HG03139 (cell line): ENCODE data around the gene RAB1A.

Source experiments
- ATAC-seq: cut with Tn5 transposase; IDR thresholded peaks from one replicate; pipeline ENCODE4 v1.9.1; 2021; ENCODE audit not compliant: unreplicated experiment

The RAB1A gene

GRCh38 chr2:65096948-65097347, 33.0 kb downstream of the RAB1A start:
- no peak for ATAC-seq

- ATAC-seq: no peak
These were observed 36.7 kb downstream of the RAB1A start for GRCh38 chr2:65093211-65093610.

- no peak for ATAC-seq
These were observed 37.1 kb downstream of the RAB1A start for GRCh38 chr2:65092791-65093190.

GRCh38 chr2:65085148-65085547, 44.8 kb downstream of the RAB1A start:
- no peak for ATAC-seq

- ATAC-seq: no peak
These were observed 48.6 kb downstream of the RAB1A start for GRCh38 chr2:65081232-65081685.

- no peak for ATAC-seq
These were observed 50.9 kb downstream of the RAB1A start for GRCh38 chr2:65079017-65079416.

GRCh38 chr2:65077898-65078297, 52.0 kb downstream of the RAB1A start:
- ATAC-seq: no peak

GRCh38 chr2:65076345-65076710, 53.6 kb downstream of the RAB1A start:
- ATAC-seq: no peak

GRCh38 chr2:65075605-65076344, 54.1 kb downstream of the RAB1A start:
- no peak for ATAC-seq

GRCh38 chr2:65075176-65075575, 54.7 kb downstream of the RAB1A start:
- no peak for ATAC-seq

GRCh38 chr2:65073879-65074565, 55.9 kb downstream of the RAB1A start:
- no peak for ATAC-seq

- no peak for ATAC-seq
These were observed 57.5 kb downstream of the RAB1A start for GRCh38 chr2:65072181-65072970.

GRCh38 chr2:65071499-65072180, 58.3 kb downstream of the RAB1A start:
- no peak for ATAC-seq

- no peak for ATAC-seq
These were observed 59.0 kb downstream of the RAB1A start for GRCh38 chr2:65070856-65071255.

- ATAC-seq: no peak
These were observed 59.6 kb downstream of the RAB1A start for GRCh38 chr2:65070172-65070830.

GRCh38 chr2:65069439-65069824, 60.5 kb downstream of the RAB1A start:
- ATAC-seq: no peak

GRCh38 chr2:65067806-65068553, 61.9 kb downstream of the RAB1A start:
- ATAC-seq: no peak

GRCh38 chr2:65064728-65065552, 65.0 kb downstream of the RAB1A start:
- ATAC-seq: peak; percentile 70
